ENCODE results near the gene XRN2. TPM values are rescaled to one million over a fixed set of nuclear protein-coding genes. Genes with fewer than 3 reads are reported as not detected.

The XRN2 gene
- total and polyA plus RNA-seq, 12 donors, result 12.9 to 89.6 (median 65.5) TPM

- H3K9me3 ChIP-seq (replicated peaks in 1 of 3), result peaks cover 0 to 11% (median 0%) of the 10 kb centered on the region in 3 donors
- H3K27ac ChIP-seq, result no peak overlapping the region
- H3K4me3 ChIP-seq, result no peak overlapping the region
- WGBS, 4 donors, result 78 to 98% (median 96%) methylated on average over 5 of the region's 5 CpGs
- intact Hi-C loops (cut with DNase I), result no loop called here
- H3K4me1 ChIP-seq (replicated peaks in 1 of 2), result peaks cover 19 to 55% of the 10 kb centered on the region in 2 donors
- TF ChIP-seq CTCF (IDR thresholded peaks at IDR 0.05) (no peak), POLR2A (IDR thresholded peaks at IDR 0.05) (no peak)
- DNase-seq, result no peak
- H3K36me3 ChIP-seq (replicated peaks in 1 of 2), result no peaks in the 10 kb centered on the region
- no peaks in the 10 kb centered on the region for H3K27me3 ChIP-seq
Measured at GRCh38 chr20:21322083-21322710, 19.1 kb downstream of the XRN2 start.

- Histone ChIP-seq H3K36me3 (replicated peaks in 1 of 2) (no peaks in the 10 kb centered on the region), H3K27ac (peak overlapping the region in 3 of 5 donors; percentile 5 to 41 (median 38)), H3K4me1 (replicated peaks in 1 of 2) (peaks cover 19 to 55% of the 10 kb centered on the region in 2 donors), H3K27me3 (no peaks in the 10 kb centered on the region), H3K9me3 (replicated peaks in 1 of 3) (peaks cover 0 to 11% (median 0%) of the 10 kb centered on the region in 3 donors), H3K4me3 (no peak overlapping the region)
- 95 to 98% (median 96%) methylated on average over 2 to 3 of the region's 3 CpGs for WGBS, 4 donors
- intact Hi-C loops (cut with DNase I), result no loop called here
- TF ChIP-seq CTCF (IDR thresholded peaks at IDR 0.05) (no peak), POLR2A (IDR thresholded peaks at IDR 0.05) (no peak)
- peak in 1 of 7 donors; percentile 27 for DNase-seq
Measured at GRCh38 chr20:21322921-21323331, 19.8 kb downstream of the XRN2 start.

- DNase-seq, result peak; percentile 39 to 74 (median 63)
- Histone ChIP-seq H3K27ac (peak overlapping the region in 3 of 5 donors; percentile 36 to 41 (median 38)), H3K4me1 (replicated peaks in 1 of 2) (peaks cover 19 to 48% of the 10 kb centered on the region in 2 donors), H3K9me3 (replicated peaks in 1 of 3) (peaks cover 0 to 11% (median 0%) of the 10 kb centered on the region in 3 donors), H3K27me3 (no peaks in the 10 kb centered on the region), H3K4me3 (no peak overlapping the region), H3K36me3 (replicated peaks in 1 of 2) (no peaks in the 10 kb centered on the region)
- no peak for TF ChIP-seq CTCF (IDR thresholded peaks at IDR 0.05)
- no peak for TF ChIP-seq POLR2A (IDR thresholded peaks at IDR 0.05)
- intact Hi-C loops (cut with DNase I), result no loop called here
- 49 to 55% (median 51%) methylated on average over 3 of the region's 3 CpGs for WGBS, 4 donors
Measured at GRCh38 chr20:21323640-21324039, 20.5 kb downstream of the XRN2 start.

GRCh38 chr20:21324126-21324525 lies 21.0 kb downstream of the XRN2 start:
- Histone ChIP-seq H3K27ac (peak overlapping the region in 3 of 5 donors; percentile 24 to 38 (median 36)), H3K4me3 (no peak overlapping the region), H3K27me3 (no peaks in the 10 kb centered on the region), H3K36me3 (replicated peaks in 1 of 2) (no peaks in the 10 kb centered on the region), H3K4me1 (replicated peaks in 1 of 2) (peaks cover 19 to 45% of the 10 kb centered on the region in 2 donors), H3K9me3 (replicated peaks in 1 of 3) (peaks cover 0 to 8% (median 0%) of the 10 kb centered on the region in 3 donors)
- 67 to 84% (median 73%) methylated on average over 2 of the region's 2 CpGs for WGBS, 4 donors
- no peak for DNase-seq
- TF ChIP-seq CTCF (IDR thresholded peaks at IDR 0.05) (no peak), POLR2A (IDR thresholded peaks at IDR 0.05) (no peak)
- intact Hi-C loops (cut with DNase I), result no loop called here

All from adrenal gland (tissue), 12 donors.